ENCODE measurements around the gene SRRM3.

The SRRM3 gene

GRCh38 chr7:76182225-76182960 is 19.3 kb upstream of the SRRM3 start:
- no peak for DNase-seq
- TF ChIP-seq CTCF (IDR thresholded peaks at IDR 0.05; ENCODE audit: low read depth, low read length): no peak

GRCh38 chr7:76185187-76185896 is 16.4 kb upstream of the SRRM3 start:
- no peaks in the 10 kb centered on the region for H3K27me3 ChIP-seq
- H3K9me3 ChIP-seq: no peaks in the 10 kb centered on the region
- peak; percentile 73 for DNase-seq
- peaks cover 8% of the 10 kb centered on the region for H3K4me1 ChIP-seq
- no peak for TF ChIP-seq CTCF (IDR thresholded peaks at IDR 0.05; ENCODE audit: low read depth, low read length)
- no peaks in the 10 kb centered on the region for H3K36me3 ChIP-seq
- H3K4me3 ChIP-seq (ENCODE audit: low read depth, low read length): no peak overlapping the region

More at GRCh38 chr7:76182225-76182960, 19.3 kb upstream of the SRRM3 start:
- H3K36me3 ChIP-seq: no peaks in the 10 kb centered on the region
- peaks cover 8% of the 10 kb centered on the region for H3K4me1 ChIP-seq
- H3K4me3 ChIP-seq (ENCODE audit: low read depth, low read length): no peak overlapping the region
- H3K27me3 ChIP-seq: no peaks in the 10 kb centered on the region
- H3K9me3 ChIP-seq: no peaks in the 10 kb centered on the region

- no peak for TF ChIP-seq CTCF (IDR thresholded peaks at IDR 0.05; ENCODE audit: low read depth, low read length)
- no peak overlapping the region for H3K4me3 ChIP-seq (ENCODE audit: low read depth, low read length)
Observed at GRCh38 chr7:76187272-76187671, 14.4 kb upstream of the SRRM3 start.

GRCh38 chr7:76189276-76189675 is 12.4 kb upstream of the SRRM3 start:
- no peak for TF ChIP-seq CTCF (IDR thresholded peaks at IDR 0.05; ENCODE audit: low read depth, low read length)
- no peaks in the 10 kb centered on the region for H3K9me3 ChIP-seq
- no peak overlapping the region for H3K4me3 ChIP-seq (ENCODE audit: low read depth, low read length)
- no peaks in the 10 kb centered on the region for H3K36me3 ChIP-seq
- no peak for DNase-seq
- H3K4me1 ChIP-seq: peaks cover 16% of the 10 kb centered on the region
- H3K27me3 ChIP-seq: no peaks in the 10 kb centered on the region

More at GRCh38 chr7:76187272-76187671, 14.4 kb upstream of the SRRM3 start:
- no peak for DNase-seq
- H3K4me1 ChIP-seq: peaks cover 8% of the 10 kb centered on the region
- H3K27me3 ChIP-seq: no peaks in the 10 kb centered on the region
- H3K36me3 ChIP-seq: no peaks in the 10 kb centered on the region
- no peaks in the 10 kb centered on the region for H3K9me3 ChIP-seq

- TF ChIP-seq CTCF (IDR thresholded peaks at IDR 0.05; ENCODE audit: low read depth, low read length): no peak
Observed at GRCh38 chr7:76191783-76192240, 9.9 kb upstream of the SRRM3 start.

GRCh38 chr7:76193466-76193865 is 8.2 kb upstream of the SRRM3 start:
- DNase-seq: no peak
- no peak overlapping the region for H3K4me3 ChIP-seq (ENCODE audit: low read depth, low read length)
- no peak for TF ChIP-seq CTCF (IDR thresholded peaks at IDR 0.05; ENCODE audit: low read depth, low read length)

More at GRCh38 chr7:76191783-76192240, 9.9 kb upstream of the SRRM3 start:
- no peaks in the 10 kb centered on the region for H3K36me3 ChIP-seq
- DNase-seq: peak; percentile 72
- no peaks in the 10 kb centered on the region for H3K27me3 ChIP-seq
- peaks cover 8% of the 10 kb centered on the region for H3K4me1 ChIP-seq
- H3K9me3 ChIP-seq: no peaks in the 10 kb centered on the region
- no peak overlapping the region for H3K4me3 ChIP-seq (ENCODE audit: low read depth, low read length)

More at GRCh38 chr7:76193466-76193865, 8.2 kb upstream of the SRRM3 start:
- Histone ChIP-seq H3K36me3 (no peaks in the 10 kb centered on the region), H3K27me3 (no peaks in the 10 kb centered on the region), H3K4me1 (peaks cover 8% of the 10 kb centered on the region), H3K9me3 (no peaks in the 10 kb centered on the region)
